Brain microvascular endothelial cell (primary cell): ENCODE results near the gene DDX19B.

Source experiments
- DNase-seq: peaks from one replicate; pipeline ENCODE4 v3.0.0-alpha.2; 2020
- H3K27ac ChIP-seq: fragments of 250-450 bp; sonication (Bioruptor Pico); 2 replicates; pipeline ENCODE4 v1.5.1; 2020; ENCODE audit warnings: mild to moderate bottlenecking, moderate library complexity
- H3K27me3 ChIP-seq: fragments of 250-450 bp; sonication (Bioruptor Pico); replicated peaks from 2 replicates; pipeline ENCODE4 v1.5.1; 2020; ENCODE audit warnings: mild to moderate bottlenecking
- H3K36me3 ChIP-seq: fragments of 250-450 bp; sonication (Bioruptor Pico); replicated peaks from 2 replicates; pipeline ENCODE4 v1.5.1; 2020; ENCODE audit warnings: mild to moderate bottlenecking
- H3K4me3 ChIP-seq: 2 replicates; pipeline ENCODE4 v1.5.1; 2011; ENCODE audit warnings: low read depth, mild to moderate bottlenecking, control low read depth, low read length, moderate library complexity
- in situ Hi-C: cut with HindIII; loops from 2 replicates; pipeline ENCODE4 v1.10.0; 2017; ENCODE audit warnings: low sequenced_read_pairs, low pct_ligation_motif_present
- TF ChIP-seq, protein P1 (sequence below): IDR thresholded peaks from 2 replicates; pipeline ENCODE4 v1.5.1; 2011; ENCODE audit warnings: low read depth, mild to moderate bottlenecking, moderate library complexity, low read length, control low read depth, inconsistent platforms; ENCODE audit errors: missing control alignments

Gene DDX19B

DNA sequence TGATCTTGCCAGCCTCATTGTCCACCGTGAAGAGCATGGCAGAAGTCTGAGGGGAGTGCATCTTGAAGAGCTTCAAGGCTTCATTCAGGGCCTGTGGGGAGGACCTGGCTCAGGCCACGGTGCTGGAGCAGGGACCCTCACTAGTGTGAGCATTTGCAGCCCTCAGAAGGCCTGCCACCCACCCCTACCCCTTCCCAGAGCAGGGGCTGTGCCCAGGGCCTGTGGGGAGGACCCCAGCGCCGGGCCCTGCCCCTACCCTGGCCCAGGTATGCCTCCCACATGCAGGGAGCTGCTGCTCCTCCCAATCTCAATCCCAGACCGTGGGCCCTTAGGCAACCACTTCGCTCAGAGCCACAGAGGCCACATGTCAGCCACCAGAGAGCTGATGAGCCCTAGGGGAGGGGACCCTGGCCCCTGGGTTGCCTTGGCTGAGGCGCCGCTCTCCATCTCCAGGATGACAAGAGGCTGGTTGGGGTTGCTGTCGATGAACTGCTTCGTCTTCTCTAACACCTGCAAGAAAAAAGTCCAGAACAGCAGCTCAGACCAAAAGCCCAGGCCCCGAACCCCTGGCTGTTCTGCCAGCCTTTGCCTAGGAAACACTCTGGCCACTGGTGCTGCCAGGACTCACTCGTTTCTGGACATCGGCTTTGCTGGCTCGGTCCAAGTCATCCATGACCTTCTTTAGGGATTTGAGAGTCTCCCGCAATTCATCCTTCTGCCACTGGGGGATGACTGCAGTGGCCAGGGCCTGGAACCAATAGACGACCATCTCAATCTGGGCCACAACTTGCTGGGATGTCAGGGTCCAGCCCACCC, 45.5 kb upstream of the DDX19B start:
- TF ChIP-seq, protein P1, sequence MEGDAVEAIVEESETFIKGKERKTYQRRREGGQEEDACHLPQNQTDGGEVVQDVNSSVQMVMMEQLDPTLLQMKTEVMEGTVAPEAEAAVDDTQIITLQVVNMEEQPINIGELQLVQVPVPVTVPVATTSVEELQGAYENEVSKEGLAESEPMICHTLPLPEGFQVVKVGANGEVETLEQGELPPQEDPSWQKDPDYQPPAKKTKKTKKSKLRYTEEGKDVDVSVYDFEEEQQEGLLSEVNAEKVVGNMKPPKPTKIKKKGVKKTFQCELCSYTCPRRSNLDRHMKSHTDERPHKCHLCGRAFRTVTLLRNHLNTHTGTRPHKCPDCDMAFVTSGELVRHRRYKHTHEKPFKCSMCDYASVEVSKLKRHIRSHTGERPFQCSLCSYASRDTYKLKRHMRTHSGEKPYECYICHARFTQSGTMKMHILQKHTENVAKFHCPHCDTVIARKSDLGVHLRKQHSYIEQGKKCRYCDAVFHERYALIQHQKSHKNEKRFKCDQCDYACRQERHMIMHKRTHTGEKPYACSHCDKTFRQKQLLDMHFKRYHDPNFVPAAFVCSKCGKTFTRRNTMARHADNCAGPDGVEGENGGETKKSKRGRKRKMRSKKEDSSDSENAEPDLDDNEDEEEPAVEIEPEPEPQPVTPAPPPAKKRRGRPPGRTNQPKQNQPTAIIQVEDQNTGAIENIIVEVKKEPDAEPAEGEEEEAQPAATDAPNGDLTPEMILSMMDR = peak; percentile 78
- peaks cover 67% of the 10 kb centered on the region for H3K36me3 ChIP-seq
- no peak overlapping the region for H3K27ac ChIP-seq
- in situ Hi-C loops = no loop called here
- DNase-seq = peak; percentile 54
- no peak overlapping the region for H3K4me3 ChIP-seq
- H3K27me3 ChIP-seq = no peaks in the 10 kb centered on the region

DNA sequence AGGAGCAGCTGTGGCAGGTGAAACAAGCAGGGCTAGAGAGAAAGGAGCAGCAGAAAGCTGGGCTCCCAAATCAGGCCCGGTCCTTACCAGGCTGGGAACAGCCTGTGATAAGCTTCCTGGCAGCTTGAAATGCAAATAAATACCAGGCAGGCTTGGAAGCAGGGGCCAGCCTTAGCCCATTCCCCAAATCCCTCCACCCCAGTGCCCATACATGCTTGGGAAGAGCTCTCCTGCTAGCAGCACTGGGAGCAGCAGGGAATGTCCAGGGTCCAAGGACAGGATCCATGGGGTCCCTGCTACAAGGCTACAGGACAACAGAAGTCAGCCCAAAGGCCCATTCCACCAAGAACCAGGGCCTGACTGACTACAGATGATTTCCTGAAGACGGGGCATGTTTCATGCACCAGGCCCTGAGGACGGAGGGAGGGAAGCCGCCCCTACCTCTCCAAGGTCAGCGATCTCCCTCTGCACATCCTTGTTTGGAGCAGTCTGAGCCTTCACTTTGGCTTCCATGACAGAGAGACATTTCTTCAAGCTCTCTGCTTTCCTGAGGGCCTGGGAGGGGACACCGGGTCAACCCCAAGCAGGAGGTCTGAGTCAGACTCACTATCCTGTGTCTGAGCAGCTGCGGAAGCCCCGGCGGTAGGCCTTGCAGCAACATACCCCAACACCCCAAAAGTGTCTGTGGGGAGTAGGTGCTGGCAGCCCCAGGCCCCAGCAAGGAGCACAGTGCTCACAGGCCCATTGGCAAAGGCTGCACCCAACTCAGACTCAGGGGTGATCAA, 44.6 kb upstream of the DDX19B start:
- DNase-seq = peak; percentile 56
- Histone ChIP-seq H3K36me3 (peaks cover 76% of the 10 kb centered on the region), H3K4me3 (no peak overlapping the region), H3K27ac (no peak overlapping the region), H3K27me3 (no peaks in the 10 kb centered on the region)
- in situ Hi-C loops = no loop called here
- TF ChIP-seq, protein P1 = no peak

DNA sequence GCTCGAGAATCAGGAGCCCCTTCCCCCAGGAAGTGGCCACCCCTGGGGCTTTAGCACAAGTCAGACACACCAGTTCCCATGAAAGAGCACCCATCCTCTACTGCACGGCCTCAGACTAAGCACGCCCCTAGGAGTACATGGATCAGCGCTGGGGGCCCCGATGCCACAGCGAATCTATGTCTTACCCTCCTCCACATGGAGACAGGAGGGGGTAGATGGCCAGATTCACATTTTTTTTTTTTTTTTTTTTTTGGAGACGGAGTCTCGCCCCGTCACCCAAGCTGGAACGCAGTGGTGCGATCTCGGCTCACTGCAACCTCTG, 44.1 kb upstream of the DDX19B start:
- Histone ChIP-seq H3K4me3 (no peak overlapping the region), H3K27ac (no peak overlapping the region), H3K36me3 (peaks cover 79% of the 10 kb centered on the region), H3K27me3 (no peaks in the 10 kb centered on the region)
- no peak for DNase-seq
- in situ Hi-C loops = no loop called here
- TF ChIP-seq, protein P1 = no peak

DNA sequence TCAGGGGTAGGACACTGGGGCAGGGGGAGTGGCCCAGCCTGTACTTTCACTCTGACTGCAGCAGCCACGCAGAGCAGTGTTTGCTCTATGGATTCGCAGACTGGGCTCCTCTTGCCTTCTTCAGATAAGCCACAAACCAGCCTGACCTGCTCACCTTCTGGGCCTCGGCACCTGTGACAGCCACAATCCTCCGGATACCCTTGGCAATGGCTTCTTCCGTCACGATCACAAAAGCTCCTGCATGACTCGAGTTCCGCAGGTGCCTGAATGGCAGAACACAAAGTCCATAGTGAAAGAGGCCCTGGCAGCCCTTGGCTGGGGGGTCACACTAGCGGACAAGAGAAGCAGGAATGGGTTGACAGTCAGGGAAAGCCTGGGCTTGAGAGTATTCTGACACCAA, 43.4 kb upstream of the DDX19B start:
- no peak overlapping the region for H3K4me3 ChIP-seq
- H3K27ac ChIP-seq = no peak overlapping the region
- H3K36me3 ChIP-seq = peaks cover 84% of the 10 kb centered on the region
- in situ Hi-C loops = no loop called here
- TF ChIP-seq, protein P1 = no peak
- DNase-seq = no peak
- no peaks in the 10 kb centered on the region for H3K27me3 ChIP-seq

DNA sequence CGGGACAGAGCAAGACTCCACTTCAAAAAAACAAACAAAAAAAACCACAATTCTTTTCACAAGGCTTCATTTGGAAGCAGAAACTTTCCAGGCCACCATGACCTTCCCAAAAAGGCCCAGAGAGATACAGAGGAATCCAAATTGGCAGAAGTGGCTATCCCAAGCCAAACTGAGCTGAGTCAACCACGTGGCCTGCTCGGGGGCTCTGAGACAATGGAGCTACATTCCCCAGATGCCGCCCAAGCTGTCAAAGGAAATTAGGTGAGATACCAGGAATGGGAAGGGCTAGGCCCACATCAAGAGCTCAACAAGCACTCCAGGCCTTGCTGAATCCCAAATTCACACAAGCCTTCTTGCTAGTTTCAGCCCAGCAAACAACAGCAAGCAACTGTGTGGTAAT, 41.6 kb upstream of the DDX19B start:
- TF ChIP-seq, protein P1 = no peak
- in situ Hi-C loops = no loop called here
- Histone ChIP-seq H3K27me3 (no peaks in the 10 kb centered on the region), H3K4me3 (no peak overlapping the region), H3K27ac (no peak overlapping the region), H3K36me3 (peaks cover 93% of the 10 kb centered on the region)
- DNase-seq = no peak
